HCT116 (cell line): ENCODE data around the gene PLD1. TPM values are rescaled to one million over a fixed set of nuclear protein-coding genes. Genes with fewer than 3 reads are reported as not detected.

Experiments
- ATAC-seq: fragments of 200-7000 bp; cut with Tn5 transposase; 2 replicates; pipeline ENCODE4 v1.9.1; 2020; ENCODE audit warnings: mild to moderate bottlenecking, moderate library complexity
- BruUV-seq: library from RNA; stranded (reverse); fragments of 400-500 nt; replicated peaks from 2 replicates; lab custom pipeline; 2021; lab: Mats Ljungman, UMichigan
- CTCF ChIA-PET: fragments of 300-600 bp; sonication (Branson Sonifier 250); formaldehyde crosslinking; loops from one replicate; lab custom pipeline; 2021; ENCODE audit warnings: antibody characterized with exemption; lab: Charles Lee
- POLR2A ChIA-PET: fragments of 300-600, 350-600 bp; sonication (Branson Sonifier 250); formaldehyde crosslinking; loops from one replicate; lab custom pipeline; 2021; ENCODE audit warnings: antibody characterized with exemption; lab: Charles Lee
- RAD21 ChIA-PET, 2 experiments: fragments of 300-600 bp; sonication (Branson Sonifier 250); formaldehyde crosslinking; loops; one replicate each; lab custom pipeline; 2023; ENCODE audit warnings: low total read pairs in 2 of 2; ENCODE audit not compliant: uncharacterized antibody in 2 of 2, unreplicated experiment in 2 of 2, low non-redundant PET in 1 of 2; lab: Charles Lee
- DNase-seq: peaks from one replicate; pipeline ENCODE4 v3.0.0-alpha.2; 2010; ENCODE audit warnings: low read depth, low spot score
- H2AFZ ChIP-seq: fragments of 200-600 bp; shearing (Covaris generic), sonication (generic); 2 replicates; pipeline ENCODE4 v1.6.1; 2017; ENCODE audit warnings: low read depth, mixed run types, mixed read lengths, antibody characterized with exemption, low read length; ENCODE audit not compliant: poor library complexity, severe bottlenecking
- H3K27ac ChIP-seq: 2 replicates; pipeline ENCODE4 v1.5.1; 2012; ENCODE audit warnings: low read depth, low read length
- H3K27me3 ChIP-seq: fragments of 200-600 bp; sonication (generic); 2 replicates; pipeline ENCODE4 v1.6.1; 2016; ENCODE audit warnings: mixed run types, low read length, mixed read lengths; ENCODE audit not compliant: insufficient read depth
- H3K36me3 ChIP-seq, 2 experiments: fragments of 200-500 bp in 1 of 2; fragments of 200-600 bp in 1 of 2; sonication (Bioruptor generic) in 1 of 2; sonication (generic) in 1 of 2; 2 replicates each; pipeline versions ENCODE4 v1.5.1 to v1.6.1; 2014 to 2016; ENCODE audit warnings: low read length in 2 of 2, inconsistent platforms in 1 of 2, mixed read lengths in 1 of 2, mixed run types in 1 of 2; ENCODE audit not compliant: insufficient read depth in 2 of 2, control insufficient read depth in 1 of 2
- H3K4me1 ChIP-seq, 2 experiments: fragments of 200-600 bp in 1 of 2; sonication (generic) in 1 of 2; 2 replicates each; pipeline versions ENCODE4 v1.5.1 to v1.6.1; 2012 to 2017; ENCODE audit warnings: low read length in 2 of 2, inconsistent platforms in 1 of 2, mild to moderate bottlenecking in 1 of 2, mixed read lengths in 1 of 2, mixed run types in 1 of 2, moderate library complexity in 1 of 2; ENCODE audit not compliant: insufficient read depth in 2 of 2, control insufficient read depth in 1 of 2
- H3K4me2 ChIP-seq: fragments of 200-600 bp; sonication (generic); 2 replicates; pipeline ENCODE4 v1.6.1; 2017; ENCODE audit warnings: mixed run types, low read length, mixed read lengths
- H3K4me3 ChIP-seq, 2 experiments: fragments of 200-600 bp in 1 of 2; sonication (generic) in 1 of 2; replicated peaks in 1 of 2; 2 replicates each; pipeline ENCODE4 v1.5.1; 2011 to 2016; ENCODE audit warnings: low read length in 2 of 2, control low read depth in 1 of 2, low read depth in 1 of 2, mild to moderate bottlenecking in 1 of 2, mixed read lengths in 1 of 2, mixed run types in 1 of 2
- H3K79me2 ChIP-seq: fragments of 200-600 bp; sonication (generic); 2 replicates; pipeline ENCODE4 v1.6.1; 2017; ENCODE audit warnings: mild to moderate bottlenecking, mixed run types, low read length, moderate library complexity, mixed read lengths; ENCODE audit not compliant: insufficient read depth
- H3K9ac ChIP-seq: fragments of 200-600 bp; sonication (generic); 2 replicates; pipeline ENCODE4 v1.6.1; 2016; ENCODE audit warnings: low read length, mixed read lengths
- H3K9me2 ChIP-seq: fragments of 200-600 bp; sonication (generic), shearing (Covaris generic); 2 replicates; pipeline ENCODE4 v1.6.1; 2017; ENCODE audit warnings: mixed run types, mild to moderate bottlenecking, moderate library complexity; ENCODE audit not compliant: insufficient read depth
- H3K9me3 ChIP-seq, 2 experiments: fragments of 200-500 bp in 1 of 2; fragments of 200-600 bp in 1 of 2; sonication (Bioruptor generic) in 1 of 2; sonication (generic) in 1 of 2; 2 replicates each; pipeline ENCODE4 v1.6.1; 2014 to 2017; ENCODE audit warnings: low read length in 2 of 2, mixed read lengths in 2 of 2, inconsistent platforms in 1 of 2, low read depth in 1 of 2, mild to moderate bottlenecking in 1 of 2, mixed run types in 1 of 2, moderate library complexity in 1 of 2; ENCODE audit not compliant: control insufficient read depth in 1 of 2, insufficient read depth in 1 of 2
- H4K20me1 ChIP-seq: fragments of 200-600 bp; sonication (generic), shearing (Covaris generic); 2 replicates; pipeline ENCODE4 v1.6.1; 2017; ENCODE audit warnings: mixed run types, mild to moderate bottlenecking, moderate library complexity; ENCODE audit not compliant: insufficient read depth
- CBX3 ChIP-seq: IDR thresholded peaks from 2 replicates; pipeline ENCODE4 v1.6.1; 2012; ENCODE audit warnings: low read depth
- EGR1 ChIP-seq: IDR thresholded peaks from 2 replicates; pipeline ENCODE4 v1.6.1; 2012; ENCODE audit warnings: low read depth
- EZH2 ChIP-seq: fragments of 200-600 bp; sonication (generic); IDR thresholded peaks from 2 replicates; pipeline ENCODE4 v1.6.1; 2017; ENCODE audit warnings: antibody characterized with exemption, mixed run types
- EZH2phosphoT487 ChIP-seq: fragments of 200-600 bp; IDR thresholded peaks from 2 replicates; pipeline ENCODE4 v1.6.1; 2018; ENCODE audit warnings: antibody characterized with exemption, borderline replicate concordance
- FOSL1 ChIP-seq: IDR thresholded peaks from 2 replicates; pipeline ENCODE4 v1.6.1; 2012; ENCODE audit warnings: low read depth
- MAX ChIP-seq: IDR thresholded peaks from 2 replicates; pipeline ENCODE4 v1.6.1; 2012
- POLR2AphosphoS5 ChIP-seq: IDR thresholded peaks from 2 replicates; pipeline ENCODE4 v1.6.1; 2011; ENCODE audit warnings: mild to moderate bottlenecking, low read depth, low read length, moderate library complexity
- SIN3A ChIP-seq: IDR thresholded peaks from 2 replicates; pipeline ENCODE4 v1.6.1; 2012; ENCODE audit warnings: low read depth
- SP1 ChIP-seq: IDR thresholded peaks from 2 replicates; pipeline ENCODE4 v1.6.1; 2012; ENCODE audit warnings: low read depth
- SRF ChIP-seq: IDR thresholded peaks from 2 replicates; pipeline ENCODE4 v1.6.1; 2012; ENCODE audit warnings: low read depth
- YY1 ChIP-seq: IDR thresholded peaks from 2 replicates; pipeline ENCODE4 v1.6.1; 2011; ENCODE audit warnings: low read length, low read depth, moderate library complexity, mild to moderate bottlenecking; ENCODE audit not compliant: insufficient replicate concordance; ENCODE audit errors: extremely low read depth
- ZFX ChIP-seq: fragments of 450-650 bp; IDR thresholded peaks from 2 replicates; pipeline ENCODE4 v1.6.1; 2017
- ZNF274 ChIP-seq: fragments of 200-500 bp; sonication (Bioruptor generic); IDR thresholded peaks from 2 replicates; pipeline ENCODE4 v1.6.1; 2014; ENCODE audit warnings: mild to moderate bottlenecking, low read depth, low read length, inconsistent platforms
- intact Hi-C: fragments of 100-400 bp; cut with micrococcal nuclease; formaldehyde crosslinking; loops from 2 replicates; pipeline ENCODE4 v1.10.0; 2022
- total RNA-seq: library from RNA; stranded (reverse); gene quantifications from one replicate; pipeline ENCODE4 v1.2.1, GENCODE V29; 2021; ENCODE audit not compliant: unreplicated experiment
- TF ChIP-seq, protein P1 (sequence below): IDR thresholded peaks from 2 replicates; pipeline ENCODE4 v1.6.1; 2011; ENCODE audit warnings: mild to moderate bottlenecking, low read length, moderate library complexity; ENCODE audit not compliant: insufficient replicate concordance; ENCODE audit errors: extremely low read depth

The PLD1 gene
- total RNA-seq, 1 experiment from 2014 or later: 8.4 TPM

DNA sequence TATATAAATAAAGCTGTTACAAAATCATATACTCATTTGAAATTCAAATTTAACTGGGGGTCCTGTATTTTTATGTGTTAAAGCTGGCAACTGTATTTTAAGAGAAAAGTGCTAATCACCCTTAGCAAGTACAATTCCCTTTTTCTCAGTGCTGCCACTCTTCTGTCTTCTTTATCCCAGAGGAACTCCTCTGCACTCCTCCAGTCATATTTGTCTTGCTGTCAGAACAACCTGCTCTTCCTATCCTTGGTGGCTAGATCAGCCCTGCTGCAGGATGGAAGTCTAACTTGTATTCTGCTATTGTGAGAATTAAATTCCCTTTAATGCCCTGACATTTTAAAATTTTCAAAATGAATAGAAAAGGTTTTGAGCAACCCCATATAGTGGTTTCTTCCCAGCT is 226.2 kb downstream of the PLD1 start:
- H3K27ac ChIP-seq: no peak overlapping the region
- H3K4me1 ChIP-seq: no peaks in the 10 kb centered on the region
- ChIA-PET CTCF (interaction anchor here (1.8 kb wide), 1 partner anchor 189 kb away, joined by 6 read pairs; no protein-coding TSS in a partner anchor), POLR2A (no interaction called here), RAD21 (no interaction called here)
- no peaks in the 10 kb centered on the region for H3K9me2 ChIP-seq
- TF ChIP-seq FOSL1 (no peak), SRF (no peak), SP1 (no peak), ZFX (no peak), CBX3 (no peak), EZH2phosphoT487 (no peak)
- H3K9me3 ChIP-seq: no peaks in the 10 kb centered on the region
- no peak overlapping the region for H2AFZ ChIP-seq
- no TSS peak for BruUV-seq
- no peak overlapping the region for H3K4me2 ChIP-seq
- H3K4me3 ChIP-seq: no peak overlapping the region
- no peaks in the 10 kb centered on the region for H3K27me3 ChIP-seq
- no peaks in the 10 kb centered on the region for H3K36me3 ChIP-seq
- H3K79me2 ChIP-seq: no peaks in the 10 kb centered on the region
- H4K20me1 ChIP-seq: no peaks in the 10 kb centered on the region
- intact Hi-C loops: no loop called here
- DNase-seq (no peak), ATAC-seq (no peak)
- no peak overlapping the region for H3K9ac ChIP-seq

DNA sequence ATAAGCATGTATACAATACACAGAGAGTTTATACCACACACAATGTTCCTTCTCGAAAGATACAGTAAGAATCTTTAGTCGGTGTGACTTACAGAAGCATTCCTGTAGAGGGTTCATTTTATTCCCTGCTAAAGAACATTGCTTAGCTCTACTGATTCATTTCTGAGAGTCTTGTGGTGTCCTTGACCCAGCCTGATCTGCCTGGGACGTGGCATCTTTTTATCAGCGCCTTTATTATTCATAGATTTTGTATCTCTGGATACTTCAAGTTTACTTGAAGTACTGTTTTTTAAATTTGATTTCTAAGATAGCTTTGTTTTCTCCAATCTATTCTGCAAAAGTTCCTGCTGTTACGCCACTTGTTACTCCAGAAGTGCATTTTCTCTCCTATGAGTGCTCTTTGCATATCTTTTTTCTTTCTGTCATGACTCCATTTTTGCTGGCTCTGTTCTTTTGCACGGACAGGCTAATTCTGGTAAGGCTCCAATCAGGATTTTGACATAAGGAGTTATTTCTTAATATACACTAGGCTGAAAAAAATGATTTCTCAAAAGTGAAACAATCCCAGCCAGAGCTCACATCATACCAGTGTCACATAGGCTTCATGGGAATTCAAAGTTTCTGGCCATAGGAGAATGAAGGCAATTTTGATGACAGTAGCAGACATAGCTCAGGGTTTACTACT is 235.6 kb downstream of the PLD1 start:
- intact Hi-C loops: no loop called here
- Histone ChIP-seq H3K9ac (no peak overlapping the region), H4K20me1 (no peaks in the 10 kb centered on the region), H3K4me1 (no peaks in the 10 kb centered on the region), H3K27ac (no peak overlapping the region), H3K9me2 (no peaks in the 10 kb centered on the region), H3K79me2 (no peaks in the 10 kb centered on the region), H2AFZ (no peak overlapping the region), H3K36me3 (no peaks in the 10 kb centered on the region), H3K9me3 (no peaks in the 10 kb centered on the region), H3K27me3 (no peaks in the 10 kb centered on the region), H3K4me3 (no peak overlapping the region), H3K4me2 (no peak overlapping the region)
- BruUV-seq: no TSS peak
- TF ChIP-seq MAX (no peak), SIN3A (no peak), EGR1 (no peak), POLR2AphosphoS5 (no peak), EZH2 (no peak), FOSL1 (no peak), ZNF274 (no peak), YY1 (no peak)
- TF ChIP-seq, protein P1, sequence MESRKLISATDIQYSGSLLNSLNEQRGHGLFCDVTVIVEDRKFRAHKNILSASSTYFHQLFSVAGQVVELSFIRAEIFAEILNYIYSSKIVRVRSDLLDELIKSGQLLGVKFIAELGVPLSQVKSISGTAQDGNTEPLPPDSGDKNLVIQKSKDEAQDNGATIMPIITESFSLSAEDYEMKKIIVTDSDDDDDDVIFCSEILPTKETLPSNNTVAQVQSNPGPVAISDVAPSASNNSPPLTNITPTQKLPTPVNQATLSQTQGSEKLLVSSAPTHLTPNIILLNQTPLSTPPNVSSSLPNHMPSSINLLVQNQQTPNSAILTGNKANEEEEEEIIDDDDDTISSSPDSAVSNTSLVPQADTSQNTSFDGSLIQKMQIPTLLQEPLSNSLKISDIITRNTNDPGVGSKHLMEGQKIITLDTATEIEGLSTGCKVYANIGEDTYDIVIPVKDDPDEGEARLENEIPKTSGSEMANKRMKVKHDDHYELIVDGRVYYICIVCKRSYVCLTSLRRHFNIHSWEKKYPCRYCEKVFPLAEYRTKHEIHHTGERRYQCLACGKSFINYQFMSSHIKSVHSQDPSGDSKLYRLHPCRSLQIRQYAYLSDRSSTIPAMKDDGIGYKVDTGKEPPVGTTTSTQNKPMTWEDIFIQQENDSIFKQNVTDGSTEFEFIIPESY: no peak
- RAD21 ChIA-PET: no interaction called here
- ATAC-seq (no peak), DNase-seq (no peak)
- POLR2A ChIA-PET: no interaction called here
- CTCF ChIA-PET: interaction anchor here (0.8 to 2.0 kb wide), 3 partner anchors 9 to 613 kb away, joined by 3 to 6 read pairs (median 4); no protein-coding TSS in a partner anchor
